HepG2 (cell line): Measurements from ENCODE around the gene HMMR. TPM values are rescaled to one million over a fixed set of nuclear protein-coding genes. Genes with fewer than 3 reads are reported as not detected.

Experiments
- ATM ChIP-seq: fragments of 450-650 bp; IDR thresholded peaks from 2 replicates; pipeline ENCODE4 v1.7.1; 2017; ENCODE audit warnings: mild to moderate bottlenecking, borderline replicate concordance
- CENPBD1 ChIP-seq: sonication (generic); formaldehyde crosslinking; IDR thresholded peaks from 2 replicates; pipeline ENCODE4 v1.8.0; 2022; ENCODE audit warnings: missing genetic modification reagents, low read depth, mild to moderate bottlenecking, borderline replicate concordance
- CREM ChIP-seq, 2 experiments: sonication (generic) in 1 of 2; formaldehyde crosslinking in 1 of 2; IDR thresholded peaks; 2 replicates each; pipeline versions ENCODE4 v1.4.0 to v1.6.1; 2016 to 2020; ENCODE audit warnings: antibody characterized with exemption in 1 of 2, mild to moderate bottlenecking in 1 of 2, missing genetic modification reagents in 1 of 2
- ETV5 ChIP-seq: IDR thresholded peaks from 2 replicates; pipeline ENCODE4 v1.6.1; 2018; ENCODE audit warnings: missing biosample characterization, missing genetic modification reagents, inconsistent platforms, borderline replicate concordance
- GATAD2A ChIP-seq: IDR thresholded peaks from 2 replicates; pipeline ENCODE4 v1.6.1; 2016
- GPN1 ChIP-seq: sonication (generic); formaldehyde crosslinking; IDR thresholded peaks from 2 replicates; pipeline ENCODE4 v1.5.1; 2020; ENCODE audit warnings: missing genetic modification reagents, borderline replicate concordance
- HMGA1 ChIP-seq: sonication (generic); formaldehyde crosslinking; conservative IDR thresholded peaks from 2 replicates; pipeline ENCODE4 v1.4.0; 2020; ENCODE audit warnings: missing genetic modification reagents
- IRX3 ChIP-seq: sonication (generic); formaldehyde crosslinking; IDR thresholded peaks from 2 replicates; pipeline ENCODE4 v1.8.1; 2023; ENCODE audit warnings: mild to moderate bottlenecking, low read depth, missing genetic modification reagents, borderline replicate concordance
- MTA3 ChIP-seq: sonication (generic); formaldehyde crosslinking; IDR thresholded peaks from 2 replicates; pipeline ENCODE4 v1.4.0; 2020; ENCODE audit warnings: missing genetic modification reagents
- NFKBIZ ChIP-seq: IDR thresholded peaks from 2 replicates; pipeline ENCODE4 v1.6.1; 2018; ENCODE audit warnings: missing genetic modification reagents, missing compliant biosample characterization
- REXO4 ChIP-seq: sonication (generic); formaldehyde crosslinking; IDR thresholded peaks from 2 replicates; pipeline ENCODE4 v1.8.0; 2022; ENCODE audit warnings: missing genetic modification reagents, mild to moderate bottlenecking, borderline replicate concordance
- RFXAP ChIP-seq: sonication (generic); formaldehyde crosslinking; IDR thresholded peaks from 2 replicates; pipeline ENCODE4 v1.4.0; 2020; ENCODE audit warnings: missing genetic modification reagents, borderline replicate concordance
- SALL1 ChIP-seq: sonication (generic); formaldehyde crosslinking; IDR thresholded peaks from 2 replicates; pipeline ENCODE4 v1.8.0; 2022; ENCODE audit warnings: mild to moderate bottlenecking, missing genetic modification reagents
- ZBTB26 ChIP-seq: IDR thresholded peaks from 2 replicates; pipeline ENCODE4 v1.6.1; 2016; ENCODE audit warnings: missing compliant biosample characterization, missing genetic modification reagents, borderline replicate concordance
- ZBTB7A ChIP-seq: sonication (generic); formaldehyde crosslinking; IDR thresholded peaks from 2 replicates; pipeline ENCODE4 v1.8.0; 2022; ENCODE audit warnings: mild to moderate bottlenecking, missing genetic modification reagents
- ZFP36L2 ChIP-seq: sonication (generic); formaldehyde crosslinking; IDR thresholded peaks from 2 replicates; pipeline ENCODE4 v1.4.0; 2020; ENCODE audit warnings: missing genetic modification reagents
- ZFP82 ChIP-seq: sonication (generic); formaldehyde crosslinking; IDR thresholded peaks from 2 replicates; pipeline ENCODE4 v1.5.1; 2020; ENCODE audit warnings: mild to moderate bottlenecking, missing genetic modification reagents, borderline replicate concordance
- ZNF646 ChIP-seq: sonication (generic); formaldehyde crosslinking; IDR thresholded peaks from 2 replicates; pipeline ENCODE4 v1.9.0; 2021; ENCODE audit warnings: mild to moderate bottlenecking, missing genetic modification reagents
- polyA plus RNA-seq, 8 experiments: library from polyadenylated mRNA; depleted of rRNA in 3 of 8; stranded (reverse) in 7 of 8; unstranded in 1 of 8; fragments of >200 nt; fragmentation: Illumina TruSeq in 4 of 8; extraction: Trizol in 4 of 8; gene quantifications; 2 replicates each; pipeline versions ENCODE4 v1.2.1 to v1.2.3, GENCODE V29; 2011 to 2016; ENCODE audit warnings: low read depth in 4 of 8, missing spikeins in 1 of 8, mixed read lengths in 1 of 8; ENCODE audit not compliant: insufficient read depth in 1 of 8
- total RNA-seq, 5 experiments: library from RNA; depleted of rRNA; stranded (reverse); fragments of >200 nt; fragmentation: Illumina TruSeq; extraction: Trizol; gene quantifications; 2 replicates each; pipeline ENCODE4 v1.2.3, GENCODE V29; 2016; ENCODE audit warnings: low read depth in 1 of 5
- TF ChIP-seq, protein P1 (sequence below): sonication (generic); formaldehyde crosslinking; IDR thresholded peaks from 2 replicates; pipeline ENCODE4 v1.8.0; 2022; ENCODE audit warnings: missing genetic modification reagents, mild to moderate bottlenecking, moderate library complexity, borderline replicate concordance

The HMMR gene
- total and polyA plus RNA-seq, 2 of the 13 experiments (the other 11 are each of a cell fraction or from before 2014, with no cell fraction given): 8.5 to 48.3 TPM

- TF ChIP-seq ZNF646 (CRISPR knock-in tag): no peak
- TF ChIP-seq GATAD2A (CRISPR knock-in tag): peak; percentile 21; the same call in 1 of the 2 replicates
- no peak for TF ChIP-seq HMGA1 (CRISPR knock-in tag)
- no peak for TF ChIP-seq NFKBIZ (CRISPR knock-in tag)
- peak; percentile 41; the same call in 1 of the 2 replicates for TF ChIP-seq SALL1 (CRISPR knock-in tag)
- 0 out of 2 replicates have a peak, but pooled peaks have one; percentile 35 for TF ChIP-seq IRX3 (CRISPR knock-in tag)
- no peak for TF ChIP-seq CENPBD1 (CRISPR knock-in tag)
- TF ChIP-seq, protein P1, sequence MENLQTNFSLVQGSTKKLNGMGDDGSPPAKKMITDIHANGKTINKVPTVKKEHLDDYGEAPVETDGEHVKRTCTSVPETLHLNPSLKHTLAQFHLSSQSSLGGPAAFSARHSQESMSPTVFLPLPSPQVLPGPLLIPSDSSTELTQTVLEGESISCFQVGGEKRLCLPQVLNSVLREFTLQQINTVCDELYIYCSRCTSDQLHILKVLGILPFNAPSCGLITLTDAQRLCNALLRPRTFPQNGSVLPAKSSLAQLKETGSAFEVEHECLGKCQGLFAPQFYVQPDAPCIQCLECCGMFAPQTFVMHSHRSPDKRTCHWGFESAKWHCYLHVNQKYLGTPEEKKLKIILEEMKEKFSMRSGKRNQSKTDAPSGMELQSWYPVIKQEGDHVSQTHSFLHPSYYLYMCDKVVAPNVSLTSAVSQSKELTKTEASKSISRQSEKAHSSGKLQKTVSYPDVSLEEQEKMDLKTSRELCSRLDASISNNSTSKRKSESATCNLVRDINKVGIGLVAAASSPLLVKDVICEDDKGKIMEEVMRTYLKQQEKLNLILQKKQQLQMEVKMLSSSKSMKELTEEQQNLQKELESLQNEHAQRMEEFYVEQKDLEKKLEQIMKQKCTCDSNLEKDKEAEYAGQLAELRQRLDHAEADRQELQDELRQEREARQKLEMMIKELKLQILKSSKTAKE (CRISPR knock-in tag): no peak
- TF ChIP-seq RFXAP: 0 out of 2 replicates have a peak, but pooled peaks have one; percentile 1
- TF ChIP-seq ZFP36L2: no peak
- no peak for TF ChIP-seq ATM
- TF ChIP-seq ETV5 (CRISPR knock-in tag): peak; percentile 34
- no peak for TF ChIP-seq ZBTB7A (CRISPR knock-in tag)
- TF ChIP-seq ZFP82 (CRISPR knock-in tag): no peak
- no peak for TF ChIP-seq REXO4 (CRISPR knock-in tag)
- TF ChIP-seq CREM (IDR thresholded peaks at IDR 0.05): peak; percentile 49; the same call in 1 of the 2 replicates
- TF ChIP-seq CREM (CRISPR knock-in tag; IDR thresholded peaks at IDR 0.05): no peak
- TF ChIP-seq ZBTB26 (CRISPR knock-in tag): no peak
- TF ChIP-seq MTA3 (CRISPR knock-in tag): no peak
- TF ChIP-seq GPN1: no peak
Observed at GRCh38 chr5:163437309-163438182, 22.9 kb upstream of the HMMR start, which contains the start of gene CCNG1 (continued).
